ENCODE data around the gene KIF19.

Gene KIF19

DNA sequence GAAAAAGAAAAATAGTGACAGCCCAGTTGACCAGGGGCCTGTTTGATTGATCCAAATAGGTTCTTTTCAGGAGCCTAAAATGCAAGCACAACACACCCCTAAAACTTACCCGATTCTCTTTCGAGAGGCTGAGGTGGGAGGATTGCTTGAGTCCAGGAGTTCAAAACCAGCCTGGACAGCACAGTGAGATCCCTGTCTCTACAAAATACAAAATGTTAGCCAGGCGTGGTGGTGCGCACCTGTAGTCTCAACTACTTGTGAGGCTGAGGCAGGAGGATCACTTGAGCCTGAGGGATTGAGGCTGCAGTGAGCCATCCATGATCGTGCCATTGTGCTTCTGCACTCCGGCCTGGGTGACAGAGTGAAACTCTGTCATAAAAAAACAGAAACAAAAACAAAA is 1.5 kb upstream of the KIF19 start:
- H3K27ac ChIP-seq, result no peak overlapping the region
- TF ChIP-seq, protein P1, sequence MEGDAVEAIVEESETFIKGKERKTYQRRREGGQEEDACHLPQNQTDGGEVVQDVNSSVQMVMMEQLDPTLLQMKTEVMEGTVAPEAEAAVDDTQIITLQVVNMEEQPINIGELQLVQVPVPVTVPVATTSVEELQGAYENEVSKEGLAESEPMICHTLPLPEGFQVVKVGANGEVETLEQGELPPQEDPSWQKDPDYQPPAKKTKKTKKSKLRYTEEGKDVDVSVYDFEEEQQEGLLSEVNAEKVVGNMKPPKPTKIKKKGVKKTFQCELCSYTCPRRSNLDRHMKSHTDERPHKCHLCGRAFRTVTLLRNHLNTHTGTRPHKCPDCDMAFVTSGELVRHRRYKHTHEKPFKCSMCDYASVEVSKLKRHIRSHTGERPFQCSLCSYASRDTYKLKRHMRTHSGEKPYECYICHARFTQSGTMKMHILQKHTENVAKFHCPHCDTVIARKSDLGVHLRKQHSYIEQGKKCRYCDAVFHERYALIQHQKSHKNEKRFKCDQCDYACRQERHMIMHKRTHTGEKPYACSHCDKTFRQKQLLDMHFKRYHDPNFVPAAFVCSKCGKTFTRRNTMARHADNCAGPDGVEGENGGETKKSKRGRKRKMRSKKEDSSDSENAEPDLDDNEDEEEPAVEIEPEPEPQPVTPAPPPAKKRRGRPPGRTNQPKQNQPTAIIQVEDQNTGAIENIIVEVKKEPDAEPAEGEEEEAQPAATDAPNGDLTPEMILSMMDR (IDR thresholded peaks at IDR 0.05), result no peak
- TF ChIP-seq ZFX (IDR thresholded peaks at IDR 0.05; ENCODE audit: borderline replicate concordance), result no peak

DNA sequence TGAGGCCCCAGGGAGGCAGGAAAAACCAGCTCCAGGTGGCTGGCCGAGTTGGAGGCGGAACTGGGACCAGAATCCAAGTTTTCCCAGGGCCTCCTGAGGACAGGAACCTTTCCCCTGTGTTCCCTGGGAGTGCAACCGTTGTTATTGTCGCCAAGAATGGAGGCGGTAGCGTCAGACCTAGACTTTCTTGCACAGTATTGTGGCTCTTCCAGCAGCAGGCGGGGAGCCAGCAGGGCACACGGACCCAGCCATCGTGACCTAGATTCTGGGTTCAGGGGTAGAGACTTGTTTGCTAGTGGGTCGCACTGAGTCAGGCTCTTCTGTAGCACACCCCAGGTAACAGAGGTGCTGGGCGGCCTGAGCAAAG is 667 bp upstream of the KIF19 start:
- TF ChIP-seq, protein P1 (IDR thresholded peaks at IDR 0.05), result no peak
- TF ChIP-seq ZFX (IDR thresholded peaks at IDR 0.05; ENCODE audit: borderline replicate concordance), result no peak
- no peak overlapping the region for H3K27ac ChIP-seq

DNA sequence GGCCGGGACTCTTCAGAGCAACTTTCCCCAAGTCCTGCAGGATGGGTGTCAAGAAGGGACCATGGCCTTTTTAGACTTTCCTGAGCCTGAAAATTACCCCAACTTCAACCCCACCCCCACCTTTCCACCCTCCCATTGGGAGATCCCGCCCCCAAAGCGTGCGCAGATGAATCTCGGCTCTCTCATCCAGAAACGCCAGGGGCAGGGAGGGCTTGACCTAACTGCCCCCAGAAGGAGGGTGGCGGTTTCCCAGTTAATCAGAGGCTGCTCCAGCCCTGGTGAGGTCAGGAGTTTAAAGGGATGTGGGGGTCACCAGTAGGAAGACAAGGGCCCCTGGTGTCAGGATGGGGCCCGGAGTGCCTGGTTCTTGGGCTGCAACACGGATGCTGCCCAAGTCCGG is 480 bp downstream of the KIF19 start:
- H3K27ac ChIP-seq, result no peak overlapping the region

DNA sequence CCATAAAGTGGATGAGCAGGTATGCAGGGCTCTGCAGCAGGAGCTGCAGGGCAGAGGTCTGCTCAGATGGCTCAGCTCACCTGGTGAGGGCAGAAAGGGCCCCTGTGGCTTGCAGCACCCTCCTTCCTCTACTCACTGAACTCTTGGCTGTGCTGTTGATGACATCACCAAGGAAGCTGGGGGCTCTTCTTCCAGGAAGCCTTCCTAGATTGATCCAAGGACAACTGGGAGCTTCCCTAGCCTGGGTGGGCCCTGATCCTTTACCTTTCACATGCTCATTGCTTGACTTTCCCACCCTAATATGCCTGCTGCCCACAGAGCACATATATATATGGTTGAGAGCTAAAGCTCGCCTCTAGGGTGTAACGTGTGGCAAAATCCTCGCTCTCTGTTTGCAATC is 2.5 kb downstream of the KIF19 start:
- H3K27ac ChIP-seq, result no peak overlapping the region
- TF ChIP-seq, protein P1 (IDR thresholded peaks at IDR 0.05), result no peak
- TF ChIP-seq ZFX (IDR thresholded peaks at IDR 0.05; ENCODE audit: borderline replicate concordance), result no peak

More for the DNA sequence above, 480 bp downstream of the KIF19 start:
- TF ChIP-seq, protein P1 (IDR thresholded peaks at IDR 0.05), result no peak
- no peak for TF ChIP-seq ZFX (IDR thresholded peaks at IDR 0.05; ENCODE audit: borderline replicate concordance)

DNA sequence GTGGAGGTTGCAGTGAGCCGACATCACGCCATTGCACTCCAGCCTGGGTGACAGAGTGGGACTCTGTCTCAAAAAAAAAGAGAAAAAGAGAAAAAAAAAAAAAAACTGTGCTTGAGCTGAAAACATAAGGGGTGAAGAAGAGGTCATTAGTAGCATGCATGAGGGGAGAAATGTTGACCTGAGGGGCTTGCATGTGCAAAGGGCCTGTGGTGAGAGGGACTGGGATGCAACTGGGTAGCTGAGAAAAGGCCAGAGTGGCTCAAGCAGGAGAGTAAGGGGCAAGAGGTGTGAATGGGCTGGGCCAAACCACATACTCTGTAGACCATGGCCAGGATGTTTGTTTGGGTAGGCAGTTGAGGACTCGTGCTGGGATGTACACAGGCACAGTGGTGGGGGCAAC is 3.4 kb downstream of the KIF19 start:
- TF ChIP-seq, protein P1 (IDR thresholded peaks at IDR 0.05), result no peak
- no peak for TF ChIP-seq ZFX (IDR thresholded peaks at IDR 0.05; ENCODE audit: borderline replicate concordance)
- H3K27ac ChIP-seq, result no peak overlapping the region

DNA sequence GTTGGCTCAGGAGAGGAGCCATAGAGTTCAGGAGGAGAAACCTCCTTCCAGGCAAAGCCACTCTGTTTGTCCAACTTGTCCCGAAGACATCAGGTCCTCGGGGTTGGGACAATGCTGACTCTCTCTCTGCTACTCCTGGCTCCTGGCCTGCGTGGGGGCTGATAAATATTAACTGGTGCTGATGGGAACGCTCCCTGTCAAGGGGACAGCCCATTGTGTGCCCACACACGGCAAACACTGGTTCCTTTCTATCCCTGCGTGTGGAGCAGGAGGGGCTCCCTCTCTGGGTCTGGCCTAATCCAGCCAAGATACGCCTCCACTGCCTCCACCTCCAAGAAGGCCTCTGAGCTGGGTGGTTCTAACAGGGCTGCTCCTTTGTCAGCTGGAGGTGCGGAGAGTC is 4.4 kb downstream of the KIF19 start:
- H3K27ac ChIP-seq, result no peak overlapping the region
- TF ChIP-seq ZFX (IDR thresholded peaks at IDR 0.05; ENCODE audit: borderline replicate concordance), result no peak
- TF ChIP-seq, protein P1 (IDR thresholded peaks at IDR 0.05), result no peak

DNA sequence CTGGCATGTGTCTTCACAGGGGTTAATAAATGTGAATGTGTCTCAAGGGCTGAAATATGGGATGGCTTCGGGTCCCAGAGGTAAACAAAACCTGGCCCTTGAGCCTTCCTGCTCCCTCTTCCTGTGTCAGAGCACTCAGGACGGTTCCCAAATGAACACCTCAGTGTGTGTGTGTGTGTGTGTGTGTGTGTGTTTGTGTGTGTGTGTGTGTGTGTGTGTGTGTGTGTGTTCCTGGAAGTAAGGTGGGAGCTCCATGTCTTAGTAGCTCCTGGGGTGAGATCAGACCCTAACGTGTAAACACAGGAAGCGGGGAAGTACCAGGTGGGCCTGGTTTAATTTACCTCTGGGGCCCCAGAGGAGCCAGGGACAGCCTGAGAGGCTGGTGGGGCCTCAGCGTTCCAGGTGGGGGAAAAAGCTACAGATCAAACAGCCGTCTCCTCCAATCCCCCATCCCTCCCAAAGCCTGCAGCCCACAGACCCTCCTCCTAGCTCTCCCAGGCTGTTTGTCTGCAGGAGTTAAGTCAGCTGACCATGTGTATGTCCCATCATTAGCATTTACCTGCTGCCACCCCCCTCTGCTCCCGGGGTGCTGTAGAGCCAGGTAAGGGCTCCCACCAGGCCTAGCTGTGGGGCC is 6.1 kb downstream of the KIF19 start:
- TF ChIP-seq ZFX (IDR thresholded peaks at IDR 0.05; ENCODE audit: borderline replicate concordance), result no peak
- TF ChIP-seq, protein P1 (IDR thresholded peaks at IDR 0.05), result no peak
- no peak overlapping the region for H3K27ac ChIP-seq
